Tibial nerve (tissue), 4 donors: ENCODE results near the gene HKDC1. TPM values are rescaled to one million over a fixed set of nuclear protein-coding genes. Genes with fewer than 3 reads are reported as not detected.

Experiments used
- DNase-seq, 2 donors: peaks; one replicate each; pipeline ENCODE4 v3.0.0-alpha.2; 2019; ENCODE audit warnings: low spot score in 2 of 2
- H3K27ac ChIP-seq, 4 donors: fragments of 200-600 bp; sonication (generic) in 3 of 4; one replicate each; pipeline ENCODE4 v1.5.1; 2017 to 2019; ENCODE audit warnings: mild to moderate bottlenecking in 1 of 4
- H3K27me3 ChIP-seq, 2 donors: fragments of 200-600 bp; sonication (generic) in 1 of 2; one replicate each; pipeline versions ENCODE4 v1.5.1 to v1.6.0; 2017 to 2019
- H3K36me3 ChIP-seq, 3 donors: fragments of 200-600 bp; sonication (generic); one replicate each; pipeline ENCODE4 v1.5.1; 2018 to 2019
- H3K4me1 ChIP-seq, 4 donors: fragments of 200-600 bp; sonication (generic) in 3 of 4; one replicate each; pipeline ENCODE4 v1.5.1; 2017 to 2019
- H3K4me3 ChIP-seq, 4 donors: fragments of 200-600 bp; sonication (generic) in 3 of 4; one replicate each; pipeline ENCODE4 v1.5.1; 2017 to 2019; ENCODE audit warnings: mild to moderate bottlenecking in 1 of 4, moderate library complexity in 1 of 4
- H3K9me3 ChIP-seq, 4 donors: fragments of 200-600 bp; sonication (generic) in 3 of 4; one replicate each; pipeline ENCODE4 v1.5.1; 2017 to 2019
- EP300 ChIP-seq, 2 donors: sonication (generic); formaldehyde crosslinking; IDR thresholded peaks; one replicate each; pipeline ENCODE4 v1.6.1; 2017; ENCODE audit warnings: antibody characterized with exemption in 2 of 2, mild to moderate bottlenecking in 1 of 2
- POLR2A ChIP-seq, 2 donors: fragments of 450-650 bp; IDR thresholded peaks; one replicate each; pipeline ENCODE4 v1.6.1; 2017; ENCODE audit warnings: antibody characterized with exemption in 2 of 2, mild to moderate bottlenecking in 2 of 2, moderate library complexity in 2 of 2
- WGBS, 2 donors: methylation state at CpG; one replicate each; pipeline ENCODE4 v1.1.5; 2018; 5-methylcytosine and 5-hydroxymethylcytosine counted together
- total RNA-seq, 4 donors: library from RNA; depleted of rRNA; stranded (reverse); fragments of >200 nt; gene quantifications; one replicate each; pipeline ENCODE4 v1.1.0, GENCODE V29; 2016
- TF ChIP-seq, protein P1 (sequence below), 5 experiments: fragments of 200-600 bp in 3 of 5; fragments of 450-650 bp in 2 of 5; sonication (generic) in 3 of 5; IDR thresholded peaks; one replicate each; pipeline ENCODE4 v1.5.1; 2016 to 2019; ENCODE audit warnings: antibody characterized with exemption in 5 of 5, mild to moderate bottlenecking in 3 of 5, moderate library complexity in 2 of 5

Gene HKDC1
- total RNA-seq, 4 donors from 2014 or later, result 4.8 to 11.1 (median 5.5) TPM

- Histone ChIP-seq H3K27ac (no peak overlapping the region), H3K36me3 (peaks cover 0 to 38% (median 14%) of the 10 kb centered on the region in 3 donors), H3K4me3 (no peak overlapping the region), H3K27me3 (no peaks in the 10 kb centered on the region), H3K4me1 (no peaks in the 10 kb centered on the region), H3K9me3 (no peaks in the 10 kb centered on the region)
- DNase-seq, result no peak
- 61 to 72% methylated on average over 2 of the region's 2 CpGs for WGBS, 2 donors
- no peak for TF ChIP-seq EP300 (IDR thresholded peaks at IDR 0.05)
- TF ChIP-seq POLR2A (IDR thresholded peaks at IDR 0.05), result no peak
- TF ChIP-seq, protein P1, sequence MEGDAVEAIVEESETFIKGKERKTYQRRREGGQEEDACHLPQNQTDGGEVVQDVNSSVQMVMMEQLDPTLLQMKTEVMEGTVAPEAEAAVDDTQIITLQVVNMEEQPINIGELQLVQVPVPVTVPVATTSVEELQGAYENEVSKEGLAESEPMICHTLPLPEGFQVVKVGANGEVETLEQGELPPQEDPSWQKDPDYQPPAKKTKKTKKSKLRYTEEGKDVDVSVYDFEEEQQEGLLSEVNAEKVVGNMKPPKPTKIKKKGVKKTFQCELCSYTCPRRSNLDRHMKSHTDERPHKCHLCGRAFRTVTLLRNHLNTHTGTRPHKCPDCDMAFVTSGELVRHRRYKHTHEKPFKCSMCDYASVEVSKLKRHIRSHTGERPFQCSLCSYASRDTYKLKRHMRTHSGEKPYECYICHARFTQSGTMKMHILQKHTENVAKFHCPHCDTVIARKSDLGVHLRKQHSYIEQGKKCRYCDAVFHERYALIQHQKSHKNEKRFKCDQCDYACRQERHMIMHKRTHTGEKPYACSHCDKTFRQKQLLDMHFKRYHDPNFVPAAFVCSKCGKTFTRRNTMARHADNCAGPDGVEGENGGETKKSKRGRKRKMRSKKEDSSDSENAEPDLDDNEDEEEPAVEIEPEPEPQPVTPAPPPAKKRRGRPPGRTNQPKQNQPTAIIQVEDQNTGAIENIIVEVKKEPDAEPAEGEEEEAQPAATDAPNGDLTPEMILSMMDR (IDR thresholded peaks at IDR 0.05), result no peak
Measured at GRCh38 chr10:69211104-69211503, 9.0 kb upstream of the HKDC1 start.

GRCh38 chr10:69211524-69211923, 8.6 kb upstream of the HKDC1 start:
- no peaks in the 10 kb centered on the region for H3K9me3 ChIP-seq
- H3K4me1 ChIP-seq, result no peaks in the 10 kb centered on the region
- H3K4me3 ChIP-seq, result no peak overlapping the region
- no peaks in the 10 kb centered on the region for H3K27me3 ChIP-seq
- no peak for TF ChIP-seq EP300 (IDR thresholded peaks at IDR 0.05)
- no peak for TF ChIP-seq POLR2A (IDR thresholded peaks at IDR 0.05)
- TF ChIP-seq, protein P1 (IDR thresholded peaks at IDR 0.05), result no peak
- H3K27ac ChIP-seq, result no peak overlapping the region
- no peak for DNase-seq
- 82 to 89% methylated on average over 3 of the region's 3 CpGs for WGBS, 2 donors
- H3K36me3 ChIP-seq, result peaks cover 0 to 34% (median 10%) of the 10 kb centered on the region in 3 donors

DNA sequence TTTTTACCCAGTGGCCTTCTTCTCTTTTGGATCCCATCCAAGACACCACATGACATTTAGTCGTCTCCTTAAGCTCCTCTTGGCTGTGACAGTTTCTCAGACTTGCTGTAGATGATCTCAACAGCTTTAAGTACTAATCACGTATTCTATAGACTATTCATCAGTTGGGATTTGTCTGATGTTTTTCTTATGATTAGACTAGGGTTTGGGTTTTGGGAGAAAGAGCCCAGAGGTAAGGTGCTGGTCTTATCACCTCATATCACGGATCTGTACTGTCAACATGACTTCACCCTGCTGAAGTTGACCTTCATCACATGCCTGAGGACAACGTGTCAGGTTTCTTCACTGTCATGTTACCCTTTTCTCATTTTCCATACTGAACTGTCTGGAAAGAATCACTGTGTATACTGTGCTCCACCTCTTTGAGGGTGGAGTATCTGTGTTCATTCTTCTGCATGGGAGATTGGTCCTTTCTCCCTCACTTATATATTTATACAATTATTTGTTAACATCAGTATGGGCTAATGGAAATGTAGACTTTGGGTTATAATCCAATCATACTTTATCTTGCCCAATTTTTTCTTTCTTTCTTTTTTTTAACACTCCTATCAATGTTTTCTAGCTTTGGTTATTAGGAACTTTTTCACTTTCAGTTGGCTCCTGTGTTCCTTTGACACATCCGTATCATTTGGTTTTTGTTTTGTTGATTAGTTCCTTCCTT, 6.4 kb upstream of the HKDC1 start:
- no peaks in the 10 kb centered on the region for H3K27me3 ChIP-seq
- no peak overlapping the region for H3K4me3 ChIP-seq
- TF ChIP-seq EP300 (IDR thresholded peaks at IDR 0.05) (no peak), POLR2A (IDR thresholded peaks at IDR 0.05) (no peak)
- TF ChIP-seq, protein P1 (IDR thresholded peaks at IDR 0.05), result no peak
- no peaks in the 10 kb centered on the region for H3K4me1 ChIP-seq
- no peaks in the 10 kb centered on the region for H3K9me3 ChIP-seq
- peaks cover 0 to 12% (median 0%) of the 10 kb centered on the region in 3 donors for H3K36me3 ChIP-seq
- no peak for DNase-seq
- WGBS, 2 donors, result 41 to 50% methylated on average over 5 of the region's 5 CpGs
- no peak overlapping the region for H3K27ac ChIP-seq

- H3K27ac ChIP-seq, result no peak overlapping the region
- H3K36me3 ChIP-seq, result peaks cover 0 to 2% (median 0%) of the 10 kb centered on the region in 3 donors
- H3K27me3 ChIP-seq, result no peaks in the 10 kb centered on the region
- no peaks in the 10 kb centered on the region for H3K9me3 ChIP-seq
- TF ChIP-seq, protein P1 (IDR thresholded peaks at IDR 0.05), result no peak
- TF ChIP-seq EP300 (IDR thresholded peaks at IDR 0.05) (no peak), POLR2A (IDR thresholded peaks at IDR 0.05) (no peak)
- no peaks in the 10 kb centered on the region for H3K4me1 ChIP-seq
- no peak for DNase-seq
- WGBS, 2 donors, result 87 to 92% methylated on average over 6 of the region's 6 CpGs
- H3K4me3 ChIP-seq, result no peak overlapping the region
Measured at GRCh38 chr10:69214666-69215131, 5.4 kb upstream of the HKDC1 start.

GRCh38 chr10:69215405-69216171, 4.5 kb upstream of the HKDC1 start:
- Histone ChIP-seq H3K27me3 (no peaks in the 10 kb centered on the region), H3K27ac (no peak overlapping the region), H3K4me3 (no peak overlapping the region), H3K9me3 (no peaks in the 10 kb centered on the region), H3K4me1 (no peaks in the 10 kb centered on the region), H3K36me3 (no peaks in the 10 kb centered on the region)
- TF ChIP-seq, protein P1 (IDR thresholded peaks at IDR 0.05), result no peak
- TF ChIP-seq EP300 (IDR thresholded peaks at IDR 0.05), result no peak
- no peak for TF ChIP-seq POLR2A (IDR thresholded peaks at IDR 0.05)
- DNase-seq, result no peak
- WGBS, 2 donors, result 30 to 37% methylated on average over 10 of the region's 10 CpGs
